ENCODE results near the gene RHOV.
A peak's percentile ranks its signal among the peaks of the same experiment; 100 is the strongest.

The RHOV gene

GRCh38 chr15:40853241-40853890 lies 20.7 kb downstream of the RHOV start:
- no peak for DNase-seq (ENCODE audit: low read depth)
- TF ChIP-seq CTCF (IDR thresholded peaks at IDR 0.05; ENCODE audit: control insufficient read depth, extremely low read depth, insufficient read depth), result no peak
- H3K4me3 ChIP-seq (ENCODE audit: low read depth, low read length), result no peak overlapping the region

DNA sequence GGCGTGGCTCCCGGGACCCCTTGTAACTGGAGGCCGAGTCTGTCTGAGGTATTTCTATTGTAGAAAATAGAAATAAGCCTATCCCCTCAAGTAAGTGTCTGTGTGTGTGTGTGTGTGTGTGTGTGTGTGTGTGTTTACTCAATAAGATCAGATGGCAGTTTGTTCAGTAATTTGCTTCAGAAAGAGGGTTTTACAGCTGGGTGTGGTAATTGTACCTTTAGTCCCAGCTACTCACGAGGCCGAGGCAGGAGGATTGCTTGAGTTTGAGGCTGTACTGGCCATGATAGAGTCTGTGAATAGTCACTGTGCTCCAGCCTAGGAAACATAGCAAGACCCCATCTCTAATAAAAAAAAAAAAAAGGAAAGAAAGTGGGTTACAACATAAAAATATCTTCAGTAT lies 21.5 kb downstream of the RHOV start:
- TF ChIP-seq CTCF (IDR thresholded peaks at IDR 0.05; ENCODE audit: control insufficient read depth, extremely low read depth, insufficient read depth), result no peak
- H3K4me3 ChIP-seq (ENCODE audit: low read depth, low read length), result no peak overlapping the region
- DNase-seq (ENCODE audit: low read depth), result no peak

DNA sequence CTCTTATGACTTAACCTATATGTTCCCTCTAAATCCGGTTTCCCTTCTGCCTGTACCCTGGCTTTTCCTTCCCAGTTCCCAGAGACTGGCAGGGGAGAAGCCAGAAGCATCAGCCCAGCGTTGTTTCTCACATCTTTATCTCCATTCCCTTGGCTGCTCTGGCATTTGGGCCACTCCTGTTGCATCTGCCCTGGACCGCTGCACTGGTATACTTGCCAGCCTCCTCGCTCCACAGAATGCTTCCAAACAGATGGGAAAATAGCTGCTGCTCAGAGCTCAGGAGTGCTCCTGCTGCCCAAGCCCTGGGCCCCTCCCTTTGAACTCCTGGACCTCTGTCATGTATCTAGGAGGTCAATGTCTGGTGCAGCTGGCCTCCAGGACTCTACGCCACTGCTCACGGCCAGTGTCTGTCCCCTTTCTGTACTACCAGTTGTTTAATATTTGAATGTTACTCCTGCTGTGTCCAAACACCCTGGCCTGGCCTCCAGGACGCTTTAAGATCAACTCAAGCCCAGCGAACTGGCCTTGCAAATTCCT lies 23.4 kb downstream of the RHOV start:
- no peak for DNase-seq (ENCODE audit: low read depth)
- no peak overlapping the region for H3K4me3 ChIP-seq (ENCODE audit: low read depth, low read length)
- no peak for TF ChIP-seq CTCF (IDR thresholded peaks at IDR 0.05; ENCODE audit: control insufficient read depth, extremely low read depth, insufficient read depth)

- DNase-seq (ENCODE audit: low read depth), result peak; percentile 88
- no peak for TF ChIP-seq CTCF (IDR thresholded peaks at IDR 0.05; ENCODE audit: control insufficient read depth, extremely low read depth, insufficient read depth)
- H3K4me3 ChIP-seq (ENCODE audit: low read depth, low read length), result peak overlapping the region; percentile 80
Observed at GRCh38 chr15:40847223-40847961, 26.6 kb downstream of the RHOV start.

GRCh38 chr15:40846841-40847222 lies 27.2 kb downstream of the RHOV start:
- TF ChIP-seq CTCF (IDR thresholded peaks at IDR 0.05; ENCODE audit: control insufficient read depth, extremely low read depth, insufficient read depth), result no peak
- H3K4me3 ChIP-seq (ENCODE audit: low read depth, low read length), result peak overlapping the region; percentile 80
- no peak for DNase-seq (ENCODE audit: low read depth)

GRCh38 chr15:40845511-40846284 lies 28.3 kb downstream of the RHOV start:
- no peak for TF ChIP-seq CTCF (IDR thresholded peaks at IDR 0.05; ENCODE audit: control insufficient read depth, extremely low read depth, insufficient read depth)
- DNase-seq (ENCODE audit: low read depth), result peak; percentile 96
- H3K4me3 ChIP-seq (ENCODE audit: low read depth, low read length), result peak overlapping the region; percentile 80

All from LNCaP clone FGC (cell line).